K562 (cell line): ENCODE measurements around the gene NOP14. TPM values are rescaled to one million over a fixed set of nuclear protein-coding genes. Genes with fewer than 3 reads are reported as not detected.
A peak's percentile ranks its signal among the peaks of the same experiment; 100 is the strongest.

Source experiments
- ATF6 ChIP-seq: sonication (generic); formaldehyde crosslinking; IDR thresholded peaks from 2 replicates; pipeline ENCODE4 v1.4.0; 2020; ENCODE audit warnings: mild to moderate bottlenecking, missing genetic modification reagents
- ERF ChIP-seq: fragments of 450-650 bp; formaldehyde crosslinking; IDR thresholded peaks from 2 replicates; pipeline ENCODE4 v1.4.0; 2020; ENCODE audit warnings: mild to moderate bottlenecking, mixed read lengths
- ETV5 ChIP-seq: sonication (generic); formaldehyde crosslinking; IDR thresholded peaks from 2 replicates; pipeline ENCODE4 v1.4.0; 2020; ENCODE audit warnings: low read depth, mild to moderate bottlenecking, missing genetic modification reagents
- HDGF ChIP-seq: fragments of 450-650 bp; IDR thresholded peaks from 2 replicates; pipeline ENCODE4 v1.6.1; 2016
- MAFG ChIP-seq: fragments of 450-650 bp; conservative IDR thresholded peaks from 2 replicates; pipeline ENCODE4 v1.6.1; 2016; ENCODE audit warnings: missing genetic modification characterization, missing compliant biosample characterization
- MIER1 ChIP-seq: fragments of 450-650 bp; IDR thresholded peaks from 2 replicates; pipeline ENCODE4 v1.6.1; 2016; ENCODE audit warnings: antibody characterized with exemption, mild to moderate bottlenecking, low read depth
- NFE2L1 ChIP-seq: fragments of 450-650 bp; IDR thresholded peaks from 2 replicates; pipeline ENCODE4 v1.6.1; 2016; ENCODE audit warnings: missing genetic modification characterization, low read depth, mild to moderate bottlenecking, missing compliant biosample characterization, moderate library complexity, borderline replicate concordance
- PHB2 ChIP-seq: fragments of 450-650 bp; IDR thresholded peaks from 2 replicates; pipeline ENCODE4 v1.6.1; 2017; ENCODE audit warnings: low read depth
- PKNOX1 ChIP-seq: fragments of 450-650 bp; IDR thresholded peaks from 2 replicates; pipeline ENCODE4 v1.6.1; 2016
- TBP ChIP-seq: optimal IDR thresholded peaks from 2 replicates; pipeline ENCODE3; 2011; ENCODE audit warnings: low read depth, low read length, improper control_type of control experiment
- TOE1 ChIP-seq, 2 experiments: fragments of 450-650 bp in 1 of 2; sonication (generic) in 1 of 2; formaldehyde crosslinking in 1 of 2; IDR thresholded peaks; 2 replicates each; pipeline versions ENCODE4 v1.7.1 to v1.8.0; 2016 to 2022; ENCODE audit warnings: borderline replicate concordance in 2 of 2, mild to moderate bottlenecking in 2 of 2, antibody characterized with exemption in 1 of 2, inconsistent platforms in 1 of 2, low read depth in 1 of 2, missing genetic modification reagents in 1 of 2, moderate library complexity in 1 of 2
- WHSC1 ChIP-seq: IDR thresholded peaks from one replicate; pipeline ENCODE4 v1.6.1; 2012; ENCODE audit warnings: low read length, control low read depth, inconsistent platforms
- polyA plus RNA-seq, 8 experiments: library from polyadenylated mRNA; depleted of rRNA in 4 of 8; stranded (reverse) in 5 of 8; unstranded in 3 of 8; fragments of >200 nt; fragmentation: Nextera tagmentation in 2 of 8; fragmentation: Illumina TruSeq in 1 of 8; extraction: Ambion mirVana in 2 of 8; extraction: Trizol in 1 of 8; gene quantifications; 2 replicates each; pipeline versions ENCODE4 v1.2.1 to v1.2.3, GENCODE V29; 2011 to 2014; ENCODE audit warnings: inconsistent platforms in 1 of 8, missing spikeins in 1 of 8
- total RNA-seq, 7 experiments: library from RNA; depleted of rRNA in 6 of 7; stranded (reverse); fragments of >200 nt in 6 of 7; fragmentation: Illumina TruSeq in 2 of 7; extraction: Trizol in 2 of 7; gene quantifications; 2 replicates each; pipeline versions ENCODE4 v1.2.1 to v1.2.3, GENCODE V29; 2011 to 2021; ENCODE audit warnings: low replicate concordance in 1 of 7
- TF ChIP-seq, protein P1 (sequence below): sonication (generic); formaldehyde crosslinking; IDR thresholded peaks from 2 replicates; pipeline ENCODE4 v1.8.0; 2022; ENCODE audit warnings: missing genetic modification reagents, mild to moderate bottlenecking, moderate library complexity, borderline replicate concordance
- TF ChIP-seq, protein P2 (sequence below): sonication (generic); formaldehyde crosslinking; IDR thresholded peaks from 2 replicates; pipeline ENCODE4 v1.8.0; 2022; ENCODE audit warnings: mild to moderate bottlenecking, missing genetic modification reagents
- TF ChIP-seq, protein P3 (sequence below), 2 experiments: fragments of 450-650 bp; IDR thresholded peaks; 2 replicates each; pipeline ENCODE4 v1.6.1; 2018; ENCODE audit warnings: mild to moderate bottlenecking in 2 of 2, low read depth in 1 of 2; ENCODE audit not compliant: partially characterized antibody in 2 of 2
- TF ChIP-seq, protein P4 (sequence below): fragments of 250-450 bp; sonication (Bioruptor Pico); IDR thresholded peaks from 2 replicates; pipeline ENCODE4 v1.4.0; 2020

The NOP14 gene
- total and polyA plus RNA-seq, 9 of the 15 experiments (the other 6 are each of a cell fraction or from before 2014, with no cell fraction given), result 12.7 to 76.0 (median 50.9) TPM

GRCh38 chr4:2934813-2935761, 28.1 kb downstream of the NOP14 start (continued):
- TF ChIP-seq TOE1 (IDR thresholded peaks at IDR 0.05; ENCODE audit: borderline replicate concordance) (no peak), TOE1 (CRISPR knock-in tag; IDR thresholded peaks at IDR 0.05; ENCODE audit: borderline replicate concordance, low read depth) (no peak), NFE2L1 (tag) (no peak), PKNOX1 (no peak), WHSC1 (no peak), ERF (CRISPR knock-in tag) (no peak), HDGF (no peak), ATF6 (CRISPR knock-in tag) (no peak), PHB2 (no peak), MAFG (tag) (no peak), MIER1 (no peak), ETV5 (CRISPR knock-in tag) (peak; percentile 90), TBP (peak; percentile 71)
- TF ChIP-seq, protein P1, sequence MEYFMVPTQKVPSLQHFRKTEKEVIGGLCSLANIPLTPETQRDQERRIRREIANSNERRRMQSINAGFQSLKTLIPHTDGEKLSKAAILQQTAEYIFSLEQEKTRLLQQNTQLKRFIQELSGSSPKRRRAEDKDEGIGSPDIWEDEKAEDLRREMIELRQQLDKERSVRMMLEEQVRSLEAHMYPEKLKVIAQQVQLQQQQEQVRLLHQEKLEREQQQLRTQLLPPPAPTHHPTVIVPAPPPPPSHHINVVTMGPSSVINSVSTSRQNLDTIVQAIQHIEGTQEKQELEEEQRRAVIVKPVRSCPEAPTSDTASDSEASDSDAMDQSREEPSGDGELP (CRISPR knock-in tag), result peak; percentile 49; the same call in 1 of the 2 replicates
- TF ChIP-seq, protein P2, sequence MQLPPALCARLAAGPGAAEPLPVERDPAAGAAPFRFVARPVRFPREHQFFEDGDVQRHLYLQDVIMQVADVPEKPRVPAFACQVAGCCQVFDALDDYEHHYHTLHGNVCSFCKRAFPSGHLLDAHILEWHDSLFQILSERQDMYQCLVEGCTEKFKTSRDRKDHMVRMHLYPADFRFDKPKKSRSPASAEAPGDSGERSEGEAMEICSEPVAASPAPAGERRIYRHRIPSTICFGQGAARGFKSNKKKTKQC (CRISPR knock-in tag), result no peak
- TF ChIP-seq, protein P3, sequence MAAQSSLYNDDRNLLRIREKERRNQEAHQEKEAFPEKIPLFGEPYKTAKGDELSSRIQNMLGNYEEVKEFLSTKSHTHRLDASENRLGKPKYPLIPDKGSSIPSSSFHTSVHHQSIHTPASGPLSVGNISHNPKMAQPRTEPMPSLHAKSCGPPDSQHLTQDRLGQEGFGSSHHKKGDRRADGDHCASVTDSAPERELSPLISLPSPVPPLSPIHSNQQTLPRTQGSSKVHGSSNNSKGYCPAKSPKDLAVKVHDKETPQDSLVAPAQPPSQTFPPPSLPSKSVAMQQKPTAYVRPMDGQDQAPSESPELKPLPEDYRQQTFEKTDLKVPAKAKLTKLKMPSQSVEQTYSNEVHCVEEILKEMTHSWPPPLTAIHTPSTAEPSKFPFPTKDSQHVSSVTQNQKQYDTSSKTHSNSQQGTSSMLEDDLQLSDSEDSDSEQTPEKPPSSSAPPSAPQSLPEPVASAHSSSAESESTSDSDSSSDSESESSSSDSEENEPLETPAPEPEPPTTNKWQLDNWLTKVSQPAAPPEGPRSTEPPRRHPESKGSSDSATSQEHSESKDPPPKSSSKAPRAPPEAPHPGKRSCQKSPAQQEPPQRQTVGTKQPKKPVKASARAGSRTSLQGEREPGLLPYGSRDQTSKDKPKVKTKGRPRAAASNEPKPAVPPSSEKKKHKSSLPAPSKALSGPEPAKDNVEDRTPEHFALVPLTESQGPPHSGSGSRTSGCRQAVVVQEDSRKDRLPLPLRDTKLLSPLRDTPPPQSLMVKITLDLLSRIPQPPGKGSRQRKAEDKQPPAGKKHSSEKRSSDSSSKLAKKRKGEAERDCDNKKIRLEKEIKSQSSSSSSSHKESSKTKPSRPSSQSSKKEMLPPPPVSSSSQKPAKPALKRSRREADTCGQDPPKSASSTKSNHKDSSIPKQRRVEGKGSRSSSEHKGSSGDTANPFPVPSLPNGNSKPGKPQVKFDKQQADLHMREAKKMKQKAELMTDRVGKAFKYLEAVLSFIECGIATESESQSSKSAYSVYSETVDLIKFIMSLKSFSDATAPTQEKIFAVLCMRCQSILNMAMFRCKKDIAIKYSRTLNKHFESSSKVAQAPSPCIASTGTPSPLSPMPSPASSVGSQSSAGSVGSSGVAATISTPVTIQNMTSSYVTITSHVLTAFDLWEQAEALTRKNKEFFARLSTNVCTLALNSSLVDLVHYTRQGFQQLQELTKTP (IDR thresholded peaks at IDR 0.05; ENCODE audit: low read depth in 1 of 2, partially characterized antibody in 2 of 2), result no peak
- TF ChIP-seq, protein P4, sequence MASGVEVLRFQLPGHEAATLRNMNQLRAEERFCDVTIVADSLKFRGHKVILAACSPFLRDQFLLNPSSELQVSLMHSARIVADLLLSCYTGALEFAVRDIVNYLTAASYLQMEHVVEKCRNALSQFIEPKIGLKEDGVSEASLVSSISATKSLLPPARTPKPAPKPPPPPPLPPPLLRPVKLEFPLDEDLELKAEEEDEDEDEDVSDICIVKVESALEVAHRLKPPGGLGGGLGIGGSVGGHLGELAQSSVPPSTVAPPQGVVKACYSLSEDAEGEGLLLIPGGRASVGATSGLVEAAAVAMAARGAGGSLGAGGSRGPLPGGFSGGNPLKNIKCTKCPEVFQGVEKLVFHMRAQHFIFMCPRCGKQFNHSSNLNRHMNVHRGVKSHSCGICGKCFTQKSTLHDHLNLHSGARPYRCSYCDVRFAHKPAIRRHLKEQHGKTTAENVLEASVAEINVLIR (CRISPR knock-in tag), result peak; percentile 81
